HG02763 (cell line): Measurements from ENCODE around the gene CROCC2.

Experiments used
- ATAC-seq: cut with Tn5 transposase; IDR thresholded peaks from one replicate; pipeline ENCODE4 v1.9.1; 2021; ENCODE audit warnings: mild to moderate bottlenecking, moderate library complexity; ENCODE audit not compliant: unreplicated experiment

CROCC2 gene

GRCh38 chr2:240906141-240906910 is at the start of gene CROCC2:
CROCC2 (plus strand) TSS chr2:240906336; CDS start chr2:240906514, 178 bp downstream.
- ATAC-seq, result no peak

- ATAC-seq, result no peak
Measured at GRCh38 chr2:240857039-240858008, 48.8 kb upstream of the CROCC2 start.

- no peak for ATAC-seq
Measured at GRCh38 chr2:240858321-240858720, 47.8 kb upstream of the CROCC2 start.

- ATAC-seq, result no peak
Measured at GRCh38 chr2:240858871-240859270, 47.3 kb upstream of the CROCC2 start.

- ATAC-seq, result no peak
Measured at GRCh38 chr2:240861547-240861946, 44.6 kb upstream of the CROCC2 start.

- no peak for ATAC-seq
Measured at GRCh38 chr2:240864475-240864874, 41.7 kb upstream of the CROCC2 start.

GRCh38 chr2:240865391-240865790 is 40.7 kb upstream of the CROCC2 start:
- no peak for ATAC-seq

- ATAC-seq, result no peak
Measured at GRCh38 chr2:240868286-240869108, 37.6 kb upstream of the CROCC2 start, which contains the start of gene AGXT. AGXT (plus strand) TSS chr2:240868824; CDS start chr2:240868866, 42 bp downstream.

GRCh38 chr2:240869109-240869955 is 36.8 kb upstream of the CROCC2 start:
- no peak for ATAC-seq

- no peak for ATAC-seq
Measured at GRCh38 chr2:240869956-240870875, 35.9 kb upstream of the CROCC2 start.

GRCh38 chr2:240871071-240871958 is 34.8 kb upstream of the CROCC2 start:
- no peak for ATAC-seq

GRCh38 chr2:240872317-240873097 is 33.6 kb upstream of the CROCC2 start:
- ATAC-seq, result no peak

GRCh38 chr2:240873098-240873788 is 32.9 kb upstream of the CROCC2 start:
- no peak for ATAC-seq

GRCh38 chr2:240873805-240874714 is 32.1 kb upstream of the CROCC2 start:
- no peak for ATAC-seq

GRCh38 chr2:240874715-240875227 is 31.4 kb upstream of the CROCC2 start:
- ATAC-seq, result no peak
